ENCODE measurements around the gene JPH2.

JPH2 gene

GRCh38 chr20:44222633-44223368, 35.8 kb upstream of the JPH2 start:
- H2AFZ ChIP-seq (ENCODE audit: low read depth, low read length), result no peak overlapping the region
- no peaks in the 10 kb centered on the region for H3K9me3 ChIP-seq (ENCODE audit: insufficient read depth, low read length, severe bottlenecking)
- H3K27me3 ChIP-seq (ENCODE audit: insufficient read depth, low read length, poor library complexity), result no peaks in the 10 kb centered on the region
- DNase-seq (no peak), ATAC-seq (ENCODE audit: insufficient read depth, low read depth) (no peak)
- no peaks in the 10 kb centered on the region for H3K36me3 ChIP-seq (ENCODE audit: insufficient read depth, low read length)
- TF ChIP-seq CTCF (IDR thresholded peaks at IDR 0.05; ENCODE audit: borderline replicate concordance, extremely low read depth, low read length, poor library complexity, severe bottlenecking), result peak; percentile 19
- TF ChIP-seq EZH2 (IDR thresholded peaks at IDR 0.05; ENCODE audit: borderline replicate concordance, low read depth, low read length, severe bottlenecking), result no peak
- no peak overlapping the region for H3K4me3 ChIP-seq (ENCODE audit: low read depth in 1 of 2, low read length in 2 of 2)
- H3K4me1 ChIP-seq (ENCODE audit: insufficient read depth, low read length), result peaks cover 26% of the 10 kb centered on the region
- no peaks in the 10 kb centered on the region for H4K20me1 ChIP-seq (ENCODE audit: insufficient read depth, low read length)
- H3K27ac ChIP-seq (ENCODE audit: low read length), result no peak overlapping the region
- H3K4me2 ChIP-seq (ENCODE audit: insufficient read depth, low read length), result no peak overlapping the region
- H3K9ac ChIP-seq (ENCODE audit: low read depth, low read length), result no peak overlapping the region
- no peaks in the 10 kb centered on the region for H3K79me2 ChIP-seq (ENCODE audit: insufficient read depth, low read length)

GRCh38 chr20:44222027-44222426, 35.0 kb upstream of the JPH2 start:
- TF ChIP-seq EZH2 (IDR thresholded peaks at IDR 0.05; ENCODE audit: borderline replicate concordance, low read depth, low read length, severe bottlenecking) (no peak), CTCF (IDR thresholded peaks at IDR 0.05; ENCODE audit: borderline replicate concordance, extremely low read depth, low read length, poor library complexity, severe bottlenecking) (no peak)
- Histone ChIP-seq H3K27ac (ENCODE audit: low read length) (no peak overlapping the region), H4K20me1 (ENCODE audit: insufficient read depth, low read length) (no peaks in the 10 kb centered on the region), H3K9ac (ENCODE audit: low read depth, low read length) (no peak overlapping the region), H3K27me3 (ENCODE audit: insufficient read depth, low read length, poor library complexity) (no peaks in the 10 kb centered on the region), H3K9me3 (ENCODE audit: insufficient read depth, low read length, severe bottlenecking) (no peaks in the 10 kb centered on the region), H2AFZ (ENCODE audit: low read depth, low read length) (no peak overlapping the region), H3K4me1 (ENCODE audit: insufficient read depth, low read length) (peaks cover 34% of the 10 kb centered on the region), H3K4me2 (ENCODE audit: insufficient read depth, low read length) (no peak overlapping the region), H3K36me3 (ENCODE audit: insufficient read depth, low read length) (no peaks in the 10 kb centered on the region), H3K79me2 (ENCODE audit: insufficient read depth, low read length) (no peaks in the 10 kb centered on the region), H3K4me3 (ENCODE audit: low read depth in 1 of 2, low read length in 2 of 2) (no peak overlapping the region)
- ATAC-seq (ENCODE audit: insufficient read depth, low read depth), result no peak
- DNase-seq, result no peak

- ATAC-seq (ENCODE audit: insufficient read depth, low read depth), result no peak
- H3K9ac ChIP-seq (ENCODE audit: low read depth, low read length), result no peak overlapping the region
- H3K4me1 ChIP-seq (ENCODE audit: insufficient read depth, low read length), result peaks cover 39% of the 10 kb centered on the region
These were observed 34.5 kb upstream of the JPH2 start for GRCh38 chr20:44221368-44221954.

More at GRCh38 chr20:44221368-44221954, 34.5 kb upstream of the JPH2 start:
- H2AFZ ChIP-seq (ENCODE audit: low read depth, low read length), result no peak overlapping the region
- no peaks in the 10 kb centered on the region for H3K9me3 ChIP-seq (ENCODE audit: insufficient read depth, low read length, severe bottlenecking)
- no peaks in the 10 kb centered on the region for H3K79me2 ChIP-seq (ENCODE audit: insufficient read depth, low read length)
- H3K36me3 ChIP-seq (ENCODE audit: insufficient read depth, low read length), result no peaks in the 10 kb centered on the region
- H3K27me3 ChIP-seq (ENCODE audit: insufficient read depth, low read length, poor library complexity), result no peaks in the 10 kb centered on the region
- H3K4me2 ChIP-seq (ENCODE audit: insufficient read depth, low read length), result no peak overlapping the region
- no peak for DNase-seq
- H4K20me1 ChIP-seq (ENCODE audit: insufficient read depth, low read length), result no peaks in the 10 kb centered on the region
- no peak overlapping the region for H3K4me3 ChIP-seq (ENCODE audit: low read depth in 1 of 2, low read length in 2 of 2)
- TF ChIP-seq EZH2 (IDR thresholded peaks at IDR 0.05; ENCODE audit: borderline replicate concordance, low read depth, low read length, severe bottlenecking), result no peak
- no peak for TF ChIP-seq CTCF (IDR thresholded peaks at IDR 0.05; ENCODE audit: borderline replicate concordance, extremely low read depth, low read length, poor library complexity, severe bottlenecking)
- no peak overlapping the region for H3K27ac ChIP-seq (ENCODE audit: low read length)
